K562 (cell line): ENCODE data around the gene CCNC. TPM values are rescaled to one million over a fixed set of nuclear protein-coding genes. Genes with fewer than 3 reads are reported as not detected.

ENCODE experiments used
- HCFC1 ChIP-seq: IDR thresholded peaks from 2 replicates; pipeline ENCODE4 v1.6.1; 2012; ENCODE audit warnings: low read depth, low read length, improper control_type of control experiment
- KLF16 ChIP-seq: IDR thresholded peaks from 2 replicates; pipeline ENCODE4 v1.6.1; 2016; ENCODE audit warnings: antibody characterized with exemption
- MGA ChIP-seq: fragments of 450-650 bp; IDR thresholded peaks from 2 replicates; pipeline ENCODE4 v1.6.1; 2016; ENCODE audit warnings: mild to moderate bottlenecking, moderate library complexity
- NEUROD1 ChIP-seq: fragments of 150-350 bp; IDR thresholded peaks from 2 replicates; pipeline ENCODE4 v1.6.1; 2014; ENCODE audit warnings: borderline replicate concordance, low read length, low read depth; ENCODE audit not compliant: partially characterized antibody
- PHB ChIP-seq: fragments of 250-450 bp; sonication (Bioruptor Pico); IDR thresholded peaks from 2 replicates; pipeline ENCODE4 v1.5.0; 2021
- POLR2A ChIP-seq: fragments of 450-650 bp; conservative IDR thresholded peaks from 2 replicates; pipeline ENCODE4 v1.6.1; 2016
- RFX7 ChIP-seq: fragments of 250-450 bp; sonication (Bioruptor Pico); IDR thresholded peaks from 2 replicates; pipeline ENCODE4 v1.5.1; 2021; ENCODE audit warnings: mild to moderate bottlenecking
- RREB1 ChIP-seq: fragments of 250-450 bp; sonication (Bioruptor Pico); IDR thresholded peaks from 2 replicates; pipeline ENCODE4 v1.4.0; 2020
- SIRT6 ChIP-seq: IDR thresholded peaks from one replicate; pipeline ENCODE4 v1.6.1; 2012; ENCODE audit warnings: low read depth, mild to moderate bottlenecking, control low read depth, inconsistent platforms, low read length, moderate library complexity
- polyA plus RNA-seq, 8 experiments: library from polyadenylated mRNA; depleted of rRNA in 4 of 8; stranded (reverse) in 5 of 8; unstranded in 3 of 8; fragments of >200 nt; fragmentation: Nextera tagmentation in 2 of 8; fragmentation: Illumina TruSeq in 1 of 8; extraction: Ambion mirVana in 2 of 8; extraction: Trizol in 1 of 8; gene quantifications; 2 replicates each; pipeline versions ENCODE4 v1.2.1 to v1.2.3, GENCODE V29; 2011 to 2014; ENCODE audit warnings: inconsistent platforms in 1 of 8, missing spikeins in 1 of 8
- total RNA-seq, 7 experiments: library from RNA; depleted of rRNA in 6 of 7; stranded (reverse); fragments of >200 nt in 6 of 7; fragmentation: Illumina TruSeq in 2 of 7; extraction: Trizol in 2 of 7; gene quantifications; 2 replicates each; pipeline versions ENCODE4 v1.2.1 to v1.2.3, GENCODE V29; 2011 to 2021; ENCODE audit warnings: low replicate concordance in 1 of 7

CCNC gene
- total and polyA plus RNA-seq, 9 of the 15 experiments (the other 6 are each of a cell fraction or from before 2014, with no cell fraction given), result 68.7 to 177 (median 99.6) TPM

- TF ChIP-seq HCFC1, result peak; percentile 22; the same call in 1 of the 2 replicates
- TF ChIP-seq RREB1 (CRISPR knock-in tag), result no peak
- TF ChIP-seq KLF16, result no peak
- TF ChIP-seq RFX7 (CRISPR knock-in tag), result no peak
- TF ChIP-seq PHB, result no peak
- no peak for TF ChIP-seq MGA
- TF ChIP-seq POLR2A, result peak; percentile 97
- TF ChIP-seq SIRT6, result no peak
- no peak for TF ChIP-seq NEUROD1
These were observed 47.4 kb downstream of the CCNC start (continued) for GRCh38 chr6:99520855-99521632.
